ENCODE measurements around the gene CTNNA3.

CTNNA3 gene

DNA sequence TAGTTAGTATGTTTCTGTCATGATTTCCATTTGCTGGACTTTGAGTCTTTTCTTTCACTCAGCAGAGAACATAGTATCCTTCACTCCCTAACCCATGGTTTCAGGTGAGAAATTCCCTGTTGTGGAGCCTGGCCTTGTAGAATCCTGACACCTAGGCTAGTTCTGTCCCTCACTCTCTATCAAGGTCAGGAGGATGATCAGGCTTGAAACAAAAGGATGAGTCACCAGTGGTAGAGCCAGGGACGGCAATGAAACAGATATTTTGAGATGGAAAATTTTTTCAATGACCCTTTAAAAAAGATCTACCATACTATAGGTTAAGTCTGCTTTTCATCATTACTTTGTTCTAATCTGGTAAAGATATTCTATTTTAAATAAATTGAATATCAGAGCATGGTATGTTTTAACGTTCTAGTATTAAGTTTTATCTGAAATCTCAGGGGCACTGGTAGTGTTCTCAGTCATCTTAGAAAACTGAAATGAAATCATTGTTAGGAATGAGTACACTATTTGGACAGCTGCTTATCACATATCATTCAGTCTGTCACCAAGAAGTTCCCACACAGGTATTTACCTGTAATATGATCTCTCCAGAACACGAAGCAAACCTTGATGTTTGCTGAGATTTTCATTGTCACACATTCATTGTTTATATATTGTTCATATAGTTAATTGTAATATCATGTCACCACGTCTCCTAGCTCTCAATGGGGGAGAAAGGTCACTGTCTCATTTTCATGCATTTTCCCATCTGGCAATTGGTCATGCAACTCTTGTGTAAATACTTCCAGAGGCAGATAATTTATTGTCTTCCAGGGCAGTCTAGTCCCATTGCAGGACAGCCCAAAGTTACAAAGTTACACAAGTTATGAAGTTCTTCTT lies 1070.0 kb downstream of the CTNNA3 start:
- DNase-seq: no peak

DNA sequence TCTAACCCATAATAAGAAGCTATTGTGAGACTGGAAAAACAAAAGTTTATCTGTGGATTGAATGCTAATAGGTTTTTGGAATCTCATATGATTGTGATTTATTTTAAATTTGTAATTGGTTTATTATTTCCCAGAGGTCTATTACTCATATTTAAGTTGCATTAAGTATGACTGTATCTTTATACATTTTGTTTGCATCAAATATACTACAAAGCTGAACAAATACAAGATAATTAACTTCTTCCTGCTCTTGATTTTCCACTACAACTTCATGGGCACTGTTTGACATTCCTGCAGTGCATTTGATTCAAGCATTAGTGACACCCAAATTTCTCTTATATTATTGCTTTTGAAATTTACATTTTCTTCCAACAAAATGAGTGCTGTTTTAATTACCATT lies 1073.9 kb downstream of the CTNNA3 start:
- no peak for DNase-seq

DNA sequence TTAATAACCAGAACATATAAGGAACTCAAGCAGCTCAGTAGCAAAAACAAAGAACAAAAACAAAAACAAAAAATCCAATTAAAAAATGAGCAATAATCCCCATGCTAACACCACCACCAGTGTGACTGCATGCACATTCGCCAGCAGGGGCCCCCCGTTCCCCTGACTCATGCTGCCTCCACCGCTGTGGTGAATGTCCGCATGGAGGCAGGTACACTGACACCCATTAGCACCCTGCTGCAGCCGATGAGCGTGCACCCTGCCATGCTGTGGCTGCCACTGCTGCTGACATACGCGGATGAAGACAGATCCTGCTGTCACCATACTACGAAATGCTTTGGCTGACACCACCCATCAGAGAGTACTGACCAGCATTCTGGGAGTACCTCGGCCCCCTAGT lies 1091.8 kb downstream of the CTNNA3 start:
- DNase-seq: no peak

DNA sequence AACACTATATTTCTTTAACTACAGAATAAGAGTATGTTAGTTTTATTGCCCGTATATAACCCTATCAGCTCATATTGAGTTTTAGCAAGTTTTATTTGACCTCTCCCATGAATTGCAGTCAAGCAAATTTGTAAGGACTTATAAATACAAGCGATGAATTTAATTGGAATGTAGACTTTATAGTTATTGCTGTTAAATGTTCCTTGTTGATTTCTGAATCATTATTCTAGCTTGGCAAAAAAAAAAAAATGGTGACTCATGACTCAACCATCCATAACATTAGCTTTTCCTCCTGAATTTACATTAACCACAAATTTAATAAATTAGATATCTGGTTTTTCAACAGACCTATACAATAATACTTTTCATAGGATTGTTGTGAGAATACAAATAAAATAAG lies 1104.1 kb downstream of the CTNNA3 start:
- DNase-seq: no peak

DNA sequence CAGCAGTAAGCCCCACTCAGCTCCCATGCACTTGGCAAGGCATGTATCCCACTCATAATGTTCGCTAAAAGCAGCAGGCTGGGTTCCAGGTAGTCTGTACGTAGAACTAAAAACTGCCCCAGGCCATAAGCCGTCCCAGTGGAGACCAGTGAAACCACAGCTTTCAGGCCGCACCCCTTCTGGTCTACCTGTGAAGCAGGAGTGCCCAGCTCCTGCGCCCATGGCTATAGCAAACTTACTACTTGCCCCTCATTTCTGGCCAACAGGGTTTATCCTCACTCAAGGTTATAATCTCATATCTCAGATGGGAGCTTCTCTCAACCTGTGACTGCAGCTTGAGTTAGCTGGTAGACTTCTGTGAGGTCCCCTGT lies 1108.3 kb downstream of the CTNNA3 start:
- no peak for DNase-seq

DNA sequence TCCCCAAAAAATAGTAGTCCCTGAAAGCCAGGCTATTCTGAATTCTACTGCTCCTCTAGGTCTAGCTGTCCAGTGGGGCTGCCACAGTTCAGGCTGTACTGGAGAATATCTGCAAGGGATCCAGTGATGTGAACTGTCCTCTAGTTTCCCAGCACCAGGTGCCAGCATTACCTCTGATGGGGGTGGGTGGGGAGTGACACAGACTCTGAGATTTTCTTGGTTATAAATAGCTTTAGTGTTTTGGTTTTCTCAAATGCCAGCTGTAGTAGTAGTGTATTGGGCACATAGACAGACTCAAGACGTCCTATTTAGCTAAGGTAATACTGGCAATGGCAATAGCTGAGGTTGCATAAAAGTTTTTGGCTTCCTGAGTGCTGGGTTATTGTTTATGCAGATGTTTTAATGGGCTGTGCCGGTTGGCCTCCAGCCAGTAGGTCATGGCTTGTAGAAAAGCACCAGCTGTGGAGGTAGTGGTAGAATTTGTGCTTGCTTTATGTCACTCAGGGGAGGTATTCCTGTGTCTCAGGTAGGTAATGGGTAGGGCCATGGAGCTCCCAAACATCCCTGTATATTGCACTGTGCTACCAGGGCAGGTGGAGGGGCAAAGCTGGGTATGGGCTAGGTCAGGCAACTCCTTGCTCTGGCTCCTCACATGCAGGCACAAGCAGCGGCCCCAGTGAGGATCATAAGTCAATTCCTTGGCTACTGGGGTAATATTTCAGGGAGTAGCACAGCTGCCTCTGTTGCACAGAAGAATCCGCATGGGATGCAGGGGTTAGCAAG lies 1108.9 kb downstream of the CTNNA3 start:
- no peak for DNase-seq

DNA sequence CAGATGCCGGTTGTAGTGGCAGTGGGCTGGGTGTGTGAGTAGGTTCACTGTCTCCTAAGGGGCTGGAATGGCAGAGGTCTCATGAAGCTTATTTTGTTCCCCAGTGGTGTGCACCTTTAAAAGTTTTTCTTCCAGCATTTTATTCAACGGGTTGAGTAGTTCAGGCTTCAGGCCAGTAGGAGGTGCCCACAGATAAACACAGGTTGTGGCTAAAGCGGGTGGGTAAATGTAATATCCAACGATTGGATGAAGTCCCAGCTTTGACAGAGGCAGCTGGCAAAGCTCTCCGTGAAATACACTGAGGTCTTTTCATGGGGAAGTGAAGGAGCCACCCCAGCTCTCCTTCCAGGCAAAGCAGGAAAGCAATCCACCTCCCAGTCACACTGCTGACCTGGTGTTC lies 1109.9 kb downstream of the CTNNA3 start:
- DNase-seq: peak; percentile 3 to 58

DNA sequence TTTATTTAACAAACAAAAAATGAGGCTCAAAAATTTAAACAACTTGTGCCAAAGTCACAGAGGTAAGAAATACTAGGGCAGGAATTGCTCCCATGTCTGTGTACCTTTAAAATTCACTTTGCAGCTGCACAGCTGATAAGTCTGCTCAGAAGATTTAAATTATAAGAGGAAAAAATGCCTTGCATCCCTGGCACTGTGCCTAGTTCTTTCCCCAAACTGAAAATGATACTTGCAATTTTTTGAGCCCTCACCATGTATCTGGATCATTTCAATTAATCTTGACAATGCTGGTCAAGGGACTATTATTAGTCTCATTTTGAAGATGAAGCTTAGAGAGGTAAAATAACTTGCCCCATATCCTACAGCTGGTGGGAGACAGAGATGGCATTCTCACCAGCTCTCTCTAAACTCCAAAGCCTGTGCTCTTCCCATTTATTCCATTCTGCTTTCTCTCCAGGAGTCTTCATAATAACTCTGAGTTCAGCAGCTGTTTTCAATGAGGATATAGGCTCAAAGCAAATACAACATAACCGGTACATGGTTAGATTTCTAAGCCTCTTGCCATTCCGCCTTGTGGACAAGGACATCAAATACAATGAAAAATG lies 1120.6 kb downstream of the CTNNA3 start:
- no peak for DNase-seq

DNA sequence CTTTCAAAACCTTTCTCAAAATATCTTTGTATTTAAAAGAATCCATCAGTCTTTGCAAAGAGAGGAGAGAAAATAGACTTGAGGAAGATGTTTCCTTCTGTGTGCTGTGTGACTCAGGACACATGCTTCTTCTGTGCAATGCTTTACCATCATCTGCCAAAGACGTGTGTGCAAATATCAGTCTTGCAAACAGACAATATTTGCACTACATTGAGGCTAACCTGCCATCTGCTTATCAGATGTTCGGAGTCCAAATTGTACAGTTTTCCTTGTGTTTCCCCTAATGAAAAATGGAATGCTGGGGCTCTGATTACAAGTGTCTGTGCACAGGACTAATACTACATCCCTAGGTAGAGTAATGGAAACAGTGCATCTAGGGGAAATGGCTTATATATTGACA lies 1123.3 kb downstream of the CTNNA3 start:
- DNase-seq: peak in 1 of 2 experiments; percentile 0

DNA sequence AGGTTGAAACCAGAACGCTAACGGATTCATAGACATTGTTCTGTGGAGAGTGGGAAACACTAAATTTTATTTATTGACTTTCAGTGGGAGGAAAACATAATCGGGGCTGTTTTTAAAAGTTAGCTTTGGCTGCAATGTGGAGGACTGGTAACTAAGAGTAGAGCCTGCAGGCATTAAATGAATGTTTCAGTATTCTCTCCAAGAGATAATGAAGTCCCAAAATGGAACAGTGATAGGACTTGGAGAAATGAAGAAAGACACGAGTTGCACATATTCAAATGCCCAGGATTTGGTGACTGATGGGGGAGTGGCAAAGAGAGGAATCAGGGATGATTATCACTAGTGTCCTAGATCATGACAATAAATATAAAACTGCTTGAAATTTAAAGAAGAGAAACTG lies 1130.0 kb downstream of the CTNNA3 start:
- no peak for DNase-seq

DNA sequence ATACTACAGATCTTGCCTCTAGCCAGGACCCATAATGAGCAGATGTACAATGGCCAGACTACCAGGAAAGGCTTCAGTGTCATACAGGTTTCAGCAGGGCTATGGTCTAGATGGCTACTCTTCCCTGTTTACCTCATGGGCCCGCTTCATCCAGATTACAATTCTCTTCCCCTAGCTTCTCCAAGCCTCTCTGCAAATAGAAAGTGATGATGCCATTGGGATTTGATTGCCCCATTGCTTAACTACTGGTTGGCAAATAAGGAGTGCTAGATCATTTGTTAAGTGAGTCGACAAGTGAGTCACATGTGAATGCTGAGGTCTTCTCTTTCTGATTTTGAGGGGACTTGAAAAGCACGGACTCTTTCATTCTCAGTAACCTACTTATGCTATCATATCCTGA lies 1131.7 kb downstream of the CTNNA3 start:
- DNase-seq: no peak

DNA sequence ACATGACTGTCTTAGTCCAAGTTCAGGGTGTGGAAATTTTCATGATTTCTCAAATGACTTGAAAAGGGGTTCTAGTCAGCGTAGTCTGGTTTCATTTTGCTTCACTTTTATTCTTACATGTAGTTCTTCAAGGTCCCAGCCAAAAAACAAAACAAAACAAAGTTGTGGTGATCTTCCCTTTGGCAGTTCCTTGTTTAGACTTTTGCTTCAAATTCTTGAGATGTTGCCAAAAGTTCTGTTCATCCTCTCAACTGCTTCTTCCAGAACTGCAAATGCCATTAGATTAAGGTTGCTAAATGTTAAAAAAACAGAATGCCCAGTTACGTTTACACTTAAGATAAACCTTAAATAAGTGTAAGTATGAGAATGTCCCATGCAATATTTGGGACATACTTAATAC lies 1140.9 kb downstream of the CTNNA3 start:
- DNase-seq: no peak

DNA sequence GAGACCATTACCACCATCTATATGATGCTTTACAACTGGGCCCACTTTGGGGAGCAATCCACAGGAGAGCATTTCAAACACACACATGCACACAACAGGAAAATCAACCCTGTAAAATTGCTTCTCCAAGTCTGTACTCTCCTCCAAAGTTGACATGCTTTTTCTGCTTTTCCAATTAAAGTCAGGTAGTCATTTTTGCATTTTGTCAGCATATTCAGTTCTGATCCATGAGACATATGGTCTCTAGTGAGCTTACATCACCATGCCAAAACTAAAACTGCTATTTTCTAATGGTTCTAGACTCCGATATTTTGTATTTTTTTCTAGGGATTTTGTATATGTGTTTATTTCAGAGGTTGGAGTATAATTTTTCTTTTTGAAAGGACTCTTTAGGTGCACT lies 1143.7 kb downstream of the CTNNA3 start:
- DNase-seq: peak in 1 of 2 experiments; percentile 24

DNA sequence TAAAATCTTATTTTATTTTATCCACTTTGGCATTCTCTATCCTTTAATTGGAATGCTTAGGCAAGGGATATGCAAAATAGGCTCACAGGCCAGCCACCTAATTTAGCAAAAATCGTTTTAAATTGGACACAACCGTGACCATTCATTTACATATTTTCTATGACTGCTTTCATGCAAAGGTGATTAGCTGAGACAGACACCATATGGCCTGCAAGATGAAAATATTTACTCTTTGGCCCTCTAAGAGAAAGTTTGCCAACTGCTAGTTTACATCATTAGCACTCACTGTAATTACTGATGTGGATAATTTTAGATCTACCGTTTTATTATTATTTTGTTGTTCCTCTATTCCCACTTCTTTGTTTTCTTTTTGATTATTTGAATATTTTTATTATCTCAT lies 1145.6 kb downstream of the CTNNA3 start:
- peak in 1 of 2 experiments; percentile 41 for DNase-seq

DNA sequence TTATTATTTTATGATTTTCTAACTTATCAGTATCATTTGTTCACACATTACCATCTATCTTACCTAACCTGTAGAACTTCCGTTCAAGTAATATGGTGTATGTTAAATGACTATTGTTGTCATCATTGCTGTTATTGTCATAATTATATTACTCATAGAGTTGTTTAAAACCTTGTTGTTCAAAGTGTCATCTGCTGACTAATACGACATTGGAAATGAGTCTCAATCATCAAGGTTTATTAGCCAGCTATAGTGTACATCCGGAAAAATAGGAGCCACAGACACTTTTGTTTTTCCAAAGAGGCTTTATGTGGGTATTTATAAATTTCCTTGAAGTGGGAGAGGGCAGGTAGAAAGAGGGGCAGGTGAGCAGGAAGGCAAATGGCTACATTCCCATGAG lies 1157.1 kb downstream of the CTNNA3 start:
- no peak for DNase-seq

DNA sequence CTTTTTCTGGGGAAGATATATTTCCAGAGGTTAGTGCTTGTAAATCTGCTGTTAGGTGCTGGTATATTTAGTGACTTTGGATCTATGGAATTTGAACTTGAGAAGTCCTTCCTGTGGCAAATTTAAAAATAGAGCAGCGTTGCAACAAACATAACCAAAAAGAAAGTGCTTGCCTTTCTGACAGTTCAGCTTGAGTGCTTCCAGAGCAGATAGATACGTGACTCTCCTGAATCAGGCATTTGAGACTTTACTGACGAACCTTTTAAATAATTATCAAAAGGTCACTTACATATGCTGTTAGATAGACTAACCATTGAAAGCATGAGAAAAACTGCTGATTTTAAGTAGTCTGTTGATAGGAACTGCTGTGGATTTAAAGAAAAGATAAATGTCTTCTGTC lies 1157.6 kb downstream of the CTNNA3 start:
- no peak for DNase-seq

DNA sequence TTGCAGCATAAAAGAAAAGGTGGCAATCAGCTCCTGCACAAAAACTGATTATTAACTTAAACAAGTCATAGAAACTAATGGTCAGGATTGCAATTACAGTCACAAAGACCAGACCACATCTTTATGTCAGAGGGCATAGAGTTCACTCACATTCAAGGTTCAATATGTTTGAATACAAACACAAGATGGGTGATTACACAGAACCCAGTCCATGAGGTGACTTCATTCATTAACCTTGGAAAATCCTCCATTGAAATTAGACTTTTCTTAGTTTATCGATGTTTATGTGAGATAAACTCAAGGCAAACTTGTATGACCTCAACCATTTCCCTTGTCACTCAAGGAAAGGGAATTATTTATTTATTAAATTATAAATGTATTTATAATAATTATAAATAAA lies 1158.8 kb downstream of the CTNNA3 start:
- no peak for DNase-seq

DNA sequence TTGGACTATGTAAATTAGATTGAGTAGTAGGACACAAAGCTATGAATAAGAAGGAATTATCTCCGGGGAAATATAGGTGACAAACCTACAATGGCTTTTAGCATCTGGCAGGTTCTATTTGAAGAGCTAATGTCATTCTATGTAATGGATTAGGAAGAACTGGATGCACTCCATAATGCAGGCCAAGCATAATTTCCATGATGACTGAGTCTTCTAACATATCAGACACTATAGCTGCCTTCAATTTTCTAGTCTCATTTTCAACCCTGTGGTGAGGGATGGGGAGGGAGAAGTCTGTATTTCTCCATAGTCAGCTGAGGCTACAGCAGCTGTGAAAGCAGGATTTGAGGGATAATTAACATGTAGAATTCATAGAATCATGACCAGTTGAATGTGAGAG lies 1160.6 kb downstream of the CTNNA3 start:
- no peak for DNase-seq

DNA sequence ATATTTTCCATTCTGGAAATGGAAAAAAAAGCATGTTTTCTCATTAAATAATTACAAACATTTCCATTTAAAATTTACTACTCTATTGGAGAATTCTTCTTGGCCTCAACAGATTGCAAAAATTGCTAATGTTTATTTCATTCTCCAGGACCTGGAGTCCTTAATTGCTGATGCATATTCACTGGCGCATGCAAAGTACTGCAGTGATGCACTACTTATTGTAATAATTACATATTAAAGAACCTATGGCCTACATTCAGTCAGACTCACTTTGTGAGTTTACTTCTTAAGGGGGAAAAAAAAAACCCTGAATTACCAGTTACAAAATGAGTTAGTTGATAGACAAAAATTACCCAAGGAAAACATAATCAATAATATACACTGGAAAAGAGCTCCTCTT lies 1161.1 kb downstream of the CTNNA3 start:
- DNase-seq: no peak

DNA sequence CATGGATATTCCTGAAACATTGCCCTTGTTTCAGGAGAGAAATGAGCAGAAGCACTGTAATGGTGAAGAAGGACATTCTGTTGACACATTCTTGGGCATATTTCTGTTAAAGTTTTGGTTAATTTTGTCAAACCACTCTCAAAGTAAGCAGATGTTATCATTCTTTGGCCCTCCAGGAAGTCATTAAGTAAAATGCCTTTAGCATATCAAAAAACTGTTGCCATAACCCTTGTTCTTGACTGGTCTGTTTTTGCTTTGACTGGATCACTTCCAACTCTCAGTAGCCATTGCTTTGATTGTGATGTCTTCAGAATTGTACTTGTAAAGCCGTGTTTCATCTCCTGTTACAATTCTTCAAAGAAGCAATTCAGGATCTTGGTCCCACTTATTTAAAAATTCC lies 1174.5 kb downstream of the CTNNA3 start:
- DNase-seq: no peak

DNA sequence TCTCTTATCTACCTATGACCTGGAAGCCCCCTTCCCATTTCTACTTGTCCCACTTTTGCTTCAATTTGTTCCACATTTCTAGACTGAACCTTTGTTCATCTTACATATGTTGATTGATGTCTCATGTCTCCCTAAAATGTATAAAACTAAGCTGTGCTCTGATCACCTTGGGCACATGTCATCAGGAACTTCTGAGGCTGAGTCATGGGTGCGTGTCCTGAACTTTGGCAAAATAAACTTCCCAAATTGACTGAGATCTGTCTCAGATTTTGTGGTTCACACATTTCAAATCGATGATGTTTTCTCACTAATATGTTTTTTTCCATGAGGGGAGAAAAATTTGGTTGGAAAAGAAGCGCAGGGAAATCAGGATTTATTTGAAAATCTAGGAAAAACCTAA lies 1176.4 kb downstream of the CTNNA3 start:
- DNase-seq: no peak

DNA sequence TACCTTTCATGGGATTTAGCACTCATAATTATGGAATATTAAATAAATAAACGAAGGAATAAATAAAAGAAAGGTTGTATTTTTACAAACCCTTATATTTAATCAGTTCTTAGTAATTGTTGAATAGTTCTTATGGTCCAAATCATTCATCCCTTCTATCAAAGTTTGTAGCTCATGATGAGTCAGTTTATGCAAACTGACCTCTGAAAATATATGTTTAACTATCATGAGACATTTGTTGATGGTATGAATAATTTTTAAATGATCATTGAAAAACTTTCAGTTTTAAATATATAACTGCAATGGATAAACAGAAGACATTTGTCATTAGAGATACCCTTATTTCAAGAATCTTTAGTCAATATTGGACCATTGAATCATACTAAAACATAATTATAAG lies 1181.3 kb downstream of the CTNNA3 start:
- no peak for DNase-seq

DNA sequence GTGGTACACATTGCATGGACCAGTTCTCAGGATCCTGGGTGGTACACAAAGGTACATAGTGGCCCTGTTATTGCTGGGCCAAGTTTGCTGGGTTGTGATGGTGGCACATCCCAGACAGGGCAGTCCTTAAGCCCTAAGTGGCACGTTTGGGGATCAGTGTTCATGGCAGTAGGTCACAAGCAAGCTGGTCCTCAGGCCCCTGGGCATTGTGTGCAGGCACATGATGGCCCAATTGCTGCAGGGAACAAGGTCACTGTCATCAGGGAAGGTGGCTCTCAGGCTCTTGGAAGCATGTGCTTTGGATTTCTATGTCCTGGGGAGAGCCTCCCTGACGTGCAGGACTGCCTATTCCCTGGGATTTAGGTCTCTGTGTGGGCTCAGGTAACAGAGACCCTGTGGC lies 1182.5 kb downstream of the CTNNA3 start:
- no peak for DNase-seq
